Measurements from ENCODE around the gene ONECUT3.
A peak's percentile ranks its signal among the peaks of the same experiment; 100 is the strongest.

The ONECUT3 gene

GRCh38 chr19:1814833-1815604 is 61.7 kb downstream of the ONECUT3 start:
- no peak for DNase-seq (ENCODE audit: low read depth in 2 of 2)

GRCh38 chr19:1815605-1816529 is 62.6 kb downstream of the ONECUT3 start:
- no peak for DNase-seq (ENCODE audit: low read depth in 2 of 2)

GRCh38 chr19:1816530-1817298 is 63.4 kb downstream of the ONECUT3 start:
- DNase-seq (ENCODE audit: low read depth in 2 of 2): no peak

GRCh38 chr19:1817553-1818179 is 64.4 kb downstream of the ONECUT3 start:
- no peak for DNase-seq (ENCODE audit: low read depth in 2 of 2)

GRCh38 chr19:1818549-1819195 is 65.4 kb downstream of the ONECUT3 start:
- no peak for DNase-seq (ENCODE audit: low read depth in 2 of 2)

- no peak for DNase-seq (ENCODE audit: low read depth in 2 of 2)
Measured at GRCh38 chr19:1819341-1820255, 66.3 kb downstream of the ONECUT3 start.

- DNase-seq (ENCODE audit: low read depth in 2 of 2): no peak
Measured at GRCh38 chr19:1822210-1822609, 68.9 kb downstream of the ONECUT3 start.

GRCh38 chr19:1823020-1823419 is 69.7 kb downstream of the ONECUT3 start:
- no peak for DNase-seq (ENCODE audit: low read depth in 2 of 2)

GRCh38 chr19:1823539-1824251 is 70.4 kb downstream of the ONECUT3 start:
- DNase-seq (ENCODE audit: low read depth in 2 of 2): no peak

- DNase-seq (ENCODE audit: low read depth in 2 of 2): no peak
Measured at GRCh38 chr19:1824252-1824622, 70.9 kb downstream of the ONECUT3 start.

GRCh38 chr19:1825909-1826556 is 72.7 kb downstream of the ONECUT3 start:
- DNase-seq (ENCODE audit: low read depth in 2 of 2): peak; percentile 61 to 66

- DNase-seq (ENCODE audit: low read depth in 2 of 2): no peak
Measured at GRCh38 chr19:1826557-1827521, 73.5 kb downstream of the ONECUT3 start.

GRCh38 chr19:1827566-1828278 is 74.4 kb downstream of the ONECUT3 start:
- no peak for DNase-seq (ENCODE audit: low read depth in 2 of 2)

GRCh38 chr19:1828279-1829238 is 75.3 kb downstream of the ONECUT3 start:
- DNase-seq (ENCODE audit: low read depth in 2 of 2): no peak

- no peak for DNase-seq (ENCODE audit: low read depth in 2 of 2)
Measured at GRCh38 chr19:1829958-1830357, 76.7 kb downstream of the ONECUT3 start.

- DNase-seq (ENCODE audit: low read depth in 2 of 2): no peak
Measured at GRCh38 chr19:1830568-1830967, 77.3 kb downstream of the ONECUT3 start.
